HG03442 (cell line): ENCODE measurements around the gene ZNF530.

Source experiments
- ATAC-seq: cut with Tn5 transposase; IDR thresholded peaks from one replicate; pipeline ENCODE4 v1.9.1; 2021; ENCODE audit warnings: mild to moderate bottlenecking, moderate library complexity; ENCODE audit not compliant: unreplicated experiment

The ZNF530 gene

DNA sequence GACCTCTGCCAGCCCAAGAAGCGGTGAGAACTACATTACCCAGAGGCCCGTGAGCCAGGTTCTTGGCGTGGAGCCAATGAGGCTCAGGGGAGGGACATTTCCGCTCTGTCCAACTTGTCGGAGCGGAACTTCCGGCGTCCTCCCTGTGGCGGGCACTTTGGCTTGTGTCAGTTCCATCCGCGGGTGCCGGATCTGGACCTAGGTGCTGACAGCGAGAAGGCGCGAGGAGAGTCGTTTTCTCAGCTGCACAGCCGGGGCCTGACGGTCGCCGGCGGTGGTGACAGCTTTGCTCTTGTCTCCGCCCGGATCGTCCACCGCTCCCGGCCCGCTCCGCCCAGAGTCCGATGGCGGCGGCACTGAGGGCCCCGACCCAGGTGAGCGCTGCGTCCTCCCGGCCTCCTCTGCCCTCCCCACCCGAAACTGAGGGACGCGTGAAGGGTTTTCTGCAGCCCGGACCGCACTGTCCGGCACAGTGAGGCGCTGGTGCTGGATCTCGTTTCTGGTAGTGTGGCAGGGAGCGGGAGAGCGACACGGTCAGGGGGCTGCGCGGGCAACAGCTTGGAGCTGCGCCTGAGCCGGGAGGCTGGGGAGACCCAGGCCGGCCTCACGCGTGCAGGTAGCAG, at the start of gene ZNF530:
Gene ZNF530, plus strand, starts transcription at position 125 of the 623 bp plus-strand sequence. CDS start 4,461 bp downstream, outside the sequence.
- peak; percentile 96 for ATAC-seq

DNA sequence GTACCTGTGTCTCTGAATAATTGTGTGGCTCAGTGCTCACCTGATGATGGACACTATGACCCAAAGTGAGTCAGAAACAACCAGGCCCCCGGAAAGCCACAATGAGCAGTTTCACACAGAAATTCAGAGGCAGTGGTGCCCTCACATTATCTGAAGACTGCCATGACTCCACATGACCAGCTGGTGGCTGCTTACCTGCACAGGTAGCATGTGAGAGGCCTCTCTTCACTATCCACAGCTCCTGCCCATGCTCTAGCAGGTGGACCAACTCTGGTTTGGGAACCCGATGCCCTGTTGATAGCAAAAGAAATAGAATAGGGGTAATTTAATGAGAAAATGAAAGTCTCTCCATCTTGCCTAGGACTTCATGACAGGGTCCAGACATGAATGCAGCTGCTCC, 47.3 kb upstream of the ZNF530 start:
- no peak for ATAC-seq

DNA sequence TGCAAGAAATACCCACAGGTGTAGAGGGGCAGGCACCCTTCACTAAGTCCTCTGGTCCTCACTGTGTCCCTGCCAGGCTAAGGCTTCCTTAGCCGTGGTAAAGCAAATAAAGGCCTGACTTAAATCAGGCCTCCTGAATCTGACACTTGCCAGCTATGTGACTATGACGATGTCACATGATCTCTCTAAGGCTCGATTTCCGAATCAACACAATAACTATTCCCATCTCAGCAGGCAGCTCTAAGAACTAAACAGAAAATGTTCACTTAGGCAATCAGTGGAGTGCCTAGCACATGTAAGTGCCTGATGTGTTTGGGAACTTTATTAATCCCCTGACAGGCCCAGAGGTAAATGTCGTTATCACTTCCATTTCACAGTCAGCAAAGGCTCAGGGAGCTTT, 42.0 kb upstream of the ZNF530 start:
- ATAC-seq = no peak

DNA sequence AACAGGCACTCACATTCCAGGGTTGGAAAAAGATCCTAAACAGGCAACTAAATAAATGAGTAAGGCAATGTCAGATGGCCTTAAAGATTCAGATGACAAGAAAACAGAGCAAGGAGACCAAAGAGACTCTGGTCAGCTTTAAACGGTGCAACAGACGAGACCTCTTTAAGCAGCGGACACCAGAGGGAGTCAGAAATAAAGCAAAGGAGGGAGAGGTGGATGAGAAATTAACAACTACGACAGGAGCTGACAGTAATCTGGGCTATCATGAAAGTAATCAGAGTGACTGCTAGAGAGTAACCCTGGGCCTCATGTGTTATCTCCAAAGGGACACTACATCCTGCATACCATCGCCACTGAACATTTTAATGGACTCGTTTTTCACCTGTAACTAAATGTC, 41.2 kb upstream of the ZNF530 start:
- ATAC-seq = no peak

DNA sequence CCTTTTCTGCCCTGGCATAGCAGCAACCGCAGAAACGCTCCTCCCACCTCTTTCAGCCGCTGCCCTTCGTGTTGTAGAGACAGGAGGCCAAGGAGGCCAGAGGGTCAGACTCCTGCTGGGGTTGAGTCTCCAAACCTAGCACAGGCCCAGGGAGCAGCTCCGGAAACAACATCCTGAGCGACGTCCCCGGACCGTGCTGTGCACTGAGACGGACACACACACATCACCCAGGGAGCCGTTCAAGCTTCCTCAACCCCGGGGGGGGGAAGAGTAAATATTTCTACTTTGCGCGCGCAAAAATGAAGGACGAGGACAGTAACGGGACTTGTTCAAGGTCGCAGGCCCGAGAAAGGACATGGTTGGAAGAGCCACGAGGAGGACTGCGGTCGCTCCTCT, 40.7 kb upstream of the ZNF530 start:
- ATAC-seq = no peak

DNA sequence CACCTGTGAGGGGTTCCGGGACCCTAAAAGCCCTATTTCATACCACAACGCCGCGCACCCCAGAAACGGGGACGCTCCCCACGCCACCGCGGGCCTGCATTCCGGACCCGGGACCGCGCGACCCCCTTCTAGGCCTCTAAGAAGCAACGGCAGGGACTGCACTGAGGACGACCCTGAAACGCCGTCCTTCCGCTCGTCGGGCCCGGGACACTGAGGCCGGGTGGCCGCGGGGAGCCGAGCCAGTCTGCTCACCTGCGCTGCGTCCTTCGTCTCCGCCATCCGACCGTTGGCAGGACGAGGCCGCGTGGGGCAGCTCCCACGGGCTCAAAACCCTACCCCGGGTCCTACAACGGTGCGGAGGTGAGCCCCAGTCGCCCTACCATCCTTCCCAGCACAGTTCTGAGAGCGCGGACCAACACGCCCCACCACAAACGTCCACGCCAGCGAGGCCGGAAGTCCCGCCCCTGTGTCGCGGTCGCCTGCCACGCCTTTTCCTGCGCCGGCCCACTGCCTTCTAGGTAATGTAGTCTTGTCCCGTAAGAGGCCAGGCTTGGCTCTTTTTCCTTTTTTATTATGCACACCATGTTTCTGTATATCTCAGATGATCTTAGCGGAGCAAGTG, 40.2 kb upstream of the ZNF530 start, which contains the start of gene ZNF550:
Gene ZNF550, minus strand, starts transcription at position 460 of the 622 bp plus-strand sequence. Its CDS starts 181 bp downstream, at position 279.
- ATAC-seq = peak; percentile 95

DNA sequence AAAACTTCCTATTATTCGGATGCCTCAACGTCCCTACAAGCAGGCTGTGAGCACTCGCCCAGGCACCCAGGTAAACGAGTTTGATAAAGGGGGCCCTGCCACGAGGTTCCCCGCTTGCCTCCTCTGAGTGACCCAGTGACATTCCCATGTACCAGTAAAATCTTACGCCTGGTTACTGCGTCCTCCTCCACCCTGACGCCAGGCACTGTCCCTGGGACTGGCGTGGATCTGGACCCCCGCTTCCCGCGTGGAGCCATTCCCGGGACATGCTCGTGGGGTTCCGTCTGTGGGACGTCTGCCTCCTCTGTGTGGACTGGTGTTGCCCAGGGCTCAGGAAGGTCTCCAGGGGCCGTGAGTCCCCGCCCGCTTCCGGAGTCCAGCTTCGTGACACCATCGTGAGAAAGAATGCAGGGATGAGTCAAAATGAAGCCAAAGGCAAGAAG, 39.6 kb upstream of the ZNF530 start:
- no peak for ATAC-seq

DNA sequence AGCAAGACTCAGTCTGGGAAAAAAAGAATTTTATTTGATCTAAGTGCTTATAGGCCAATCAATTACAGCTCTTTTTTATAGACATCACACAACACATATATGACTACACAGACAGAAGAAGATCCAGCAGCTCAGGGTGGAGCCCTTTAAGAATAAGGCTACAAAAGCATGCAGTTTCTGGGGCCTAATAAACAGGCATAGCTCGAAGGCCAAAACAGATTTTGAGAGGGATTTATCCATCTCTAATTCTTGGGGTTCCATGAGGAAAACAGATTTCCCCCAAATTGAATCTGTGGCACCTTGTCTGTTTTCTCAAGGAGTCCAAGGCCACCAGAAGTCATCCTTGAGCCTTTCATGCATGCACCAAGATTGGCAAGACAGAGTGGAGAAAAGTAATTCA, 36.1 kb upstream of the ZNF530 start:
- no peak for ATAC-seq

DNA sequence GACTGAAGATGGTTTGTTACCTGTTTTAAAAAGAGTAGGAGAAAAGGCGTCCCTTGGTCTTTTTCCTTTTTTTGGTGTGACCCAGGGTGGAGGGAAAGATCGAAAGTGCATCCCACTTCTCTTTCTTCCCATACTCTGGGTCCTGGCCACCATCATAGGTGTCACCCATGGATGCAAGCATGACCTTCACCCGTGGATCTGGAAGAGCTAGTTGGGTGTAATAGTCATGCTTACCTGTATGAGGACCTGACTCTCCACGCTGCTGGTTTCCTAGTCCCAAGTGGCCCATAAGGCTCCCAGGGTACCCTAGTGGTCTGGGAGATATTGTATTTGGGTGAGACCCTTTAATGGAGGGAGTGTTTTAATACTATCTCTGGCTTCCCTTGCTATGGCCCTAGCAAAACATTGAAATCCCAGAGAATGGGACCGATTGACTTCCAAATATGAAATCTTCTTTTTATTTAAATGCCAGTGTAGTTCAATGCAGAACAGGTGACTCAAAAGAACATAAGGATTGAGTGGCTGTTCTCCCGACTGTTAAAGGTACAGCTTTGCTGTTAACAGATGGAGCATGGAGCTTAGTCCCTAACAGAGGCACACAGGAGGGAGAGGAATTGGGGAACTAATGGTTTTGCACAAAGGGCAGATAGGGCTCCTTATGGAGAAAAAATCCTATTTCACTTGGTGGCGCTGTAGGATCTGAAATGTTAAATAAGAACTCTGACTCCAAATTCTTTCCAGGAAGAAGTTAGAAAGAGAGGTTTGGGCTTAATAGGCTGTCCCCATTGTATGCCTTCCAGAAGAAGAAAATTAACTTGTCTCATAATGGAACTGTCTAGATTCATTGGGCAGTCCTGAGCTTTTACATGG, 33.1 kb upstream of the ZNF530 start:
- no peak for ATAC-seq

DNA sequence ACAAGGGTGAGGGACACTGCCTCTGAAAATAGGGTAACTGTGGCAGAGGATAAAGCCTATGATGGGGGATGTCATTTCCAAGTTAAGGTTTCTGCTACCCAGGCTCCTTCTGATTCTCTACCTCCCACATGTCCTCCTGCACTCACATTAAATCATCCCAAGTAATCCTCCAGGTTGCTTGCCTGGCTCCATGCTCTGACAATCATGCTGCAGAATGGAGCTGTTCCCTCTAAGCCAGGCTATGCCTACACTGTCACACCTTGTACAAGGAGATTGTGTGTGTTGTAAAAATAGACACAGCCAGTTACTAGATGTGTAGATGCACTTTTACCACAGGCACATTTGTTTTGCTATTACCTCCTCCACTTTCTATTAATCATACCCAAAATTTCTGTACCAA, 29.0 kb upstream of the ZNF530 start:
- no peak for ATAC-seq

DNA sequence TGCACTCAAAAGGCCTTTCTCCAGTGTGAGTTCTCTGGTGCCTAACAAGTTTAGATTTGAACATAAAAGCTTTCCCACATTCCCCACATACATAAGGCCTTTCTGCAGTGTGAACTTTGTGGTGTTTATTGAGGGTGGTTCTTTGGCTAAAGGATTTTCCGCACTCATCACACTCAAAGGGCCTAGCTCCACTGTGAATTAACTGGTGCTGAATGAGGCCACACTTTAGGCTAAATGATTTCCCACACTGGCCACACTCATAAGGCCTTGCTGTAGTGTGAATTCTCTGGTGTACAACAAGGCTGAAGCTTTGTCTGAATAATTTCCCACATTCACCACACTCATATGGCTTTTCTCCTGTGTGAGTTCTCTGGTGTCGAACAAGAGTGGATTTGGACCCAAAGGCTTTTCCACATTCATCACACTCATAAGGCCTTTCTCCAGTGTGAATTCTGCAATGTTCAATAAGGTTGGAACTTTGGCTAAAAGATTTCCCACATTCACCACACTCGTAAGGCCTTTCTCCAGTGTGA, 27.2 kb upstream of the ZNF530 start:
- no peak for ATAC-seq

DNA sequence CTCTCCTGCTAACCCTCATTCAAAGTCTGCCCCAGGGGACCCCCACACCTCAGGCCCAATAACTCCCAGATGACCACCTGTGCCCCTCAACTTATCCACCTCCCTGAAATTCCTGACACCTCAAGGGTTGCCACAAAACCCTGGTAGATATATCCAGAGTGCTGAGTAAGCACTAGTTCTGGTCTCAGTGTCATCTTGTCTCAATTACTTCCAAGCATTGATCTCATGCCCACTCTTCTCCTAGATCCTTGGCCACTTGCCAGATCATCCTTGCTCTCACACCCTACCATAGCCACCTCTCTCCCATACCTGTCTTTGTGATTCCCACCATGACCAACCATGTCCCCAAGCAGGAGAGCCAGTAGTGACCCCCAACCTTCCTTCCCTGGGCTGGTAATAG, 23.0 kb upstream of the ZNF530 start:
- no peak for ATAC-seq

DNA sequence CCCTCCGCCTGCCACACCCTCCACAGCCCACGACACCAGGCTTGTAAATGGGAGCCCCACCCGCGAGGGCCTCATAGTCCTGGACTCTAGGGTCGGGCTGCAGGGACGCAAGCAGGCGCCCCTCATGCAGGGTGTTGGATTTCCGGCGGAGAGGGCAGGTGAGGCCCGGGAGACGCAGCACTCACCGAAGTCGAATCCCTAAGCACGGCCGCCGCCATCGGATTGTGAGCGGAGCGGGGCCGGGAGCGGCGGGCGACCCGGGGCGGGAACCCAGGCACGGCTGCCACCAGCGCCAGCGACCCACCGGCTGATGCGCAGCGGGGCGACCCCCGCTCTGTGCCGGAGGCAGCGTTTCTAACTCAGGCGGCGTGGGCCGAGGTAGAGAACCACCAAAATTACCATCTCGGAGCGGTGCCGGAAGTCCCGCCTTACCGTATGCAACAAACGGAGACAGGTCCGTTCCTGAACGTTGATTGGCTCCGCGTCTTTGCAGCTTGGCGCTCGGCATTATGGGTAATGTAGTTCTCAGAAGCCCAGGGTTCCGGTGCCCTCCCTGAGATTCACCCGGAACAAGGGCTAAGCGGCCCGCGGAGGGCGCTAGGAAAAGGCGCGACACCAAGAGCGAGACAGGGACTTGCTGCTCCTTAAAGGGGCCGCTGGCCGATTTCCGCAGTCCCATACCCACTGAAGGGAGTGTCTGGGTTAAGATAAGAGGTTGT, 21.0 kb upstream of the ZNF530 start, which contains the start of gene ZNF416:
Gene ZNF416, minus strand, starts transcription at position 425 of the 719 bp plus-strand sequence. Its CDS starts 207 bp downstream, at position 218.
- ATAC-seq = peak; percentile 87

DNA sequence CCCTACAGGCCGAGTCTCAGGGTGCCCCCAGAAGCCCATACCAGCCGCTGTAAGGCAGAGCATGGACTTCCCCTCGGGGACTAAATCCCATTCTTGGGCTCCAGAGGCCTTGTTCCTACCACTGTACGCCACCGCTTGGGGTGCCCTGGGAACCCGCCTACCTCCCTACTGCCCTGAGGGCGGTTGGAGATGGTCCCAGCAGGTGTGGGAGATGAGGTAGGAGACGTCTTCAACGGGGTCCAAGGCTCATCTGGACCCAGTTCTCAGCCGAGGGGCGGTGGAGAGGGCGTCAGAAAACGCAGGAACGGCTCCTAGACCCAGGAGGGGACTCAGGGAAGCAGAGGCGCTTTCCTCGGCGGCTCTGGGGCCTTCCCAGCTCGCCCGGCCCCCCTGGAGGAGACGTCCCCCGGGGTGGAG, 16.6 kb upstream of the ZNF530 start:
- ATAC-seq = no peak

DNA sequence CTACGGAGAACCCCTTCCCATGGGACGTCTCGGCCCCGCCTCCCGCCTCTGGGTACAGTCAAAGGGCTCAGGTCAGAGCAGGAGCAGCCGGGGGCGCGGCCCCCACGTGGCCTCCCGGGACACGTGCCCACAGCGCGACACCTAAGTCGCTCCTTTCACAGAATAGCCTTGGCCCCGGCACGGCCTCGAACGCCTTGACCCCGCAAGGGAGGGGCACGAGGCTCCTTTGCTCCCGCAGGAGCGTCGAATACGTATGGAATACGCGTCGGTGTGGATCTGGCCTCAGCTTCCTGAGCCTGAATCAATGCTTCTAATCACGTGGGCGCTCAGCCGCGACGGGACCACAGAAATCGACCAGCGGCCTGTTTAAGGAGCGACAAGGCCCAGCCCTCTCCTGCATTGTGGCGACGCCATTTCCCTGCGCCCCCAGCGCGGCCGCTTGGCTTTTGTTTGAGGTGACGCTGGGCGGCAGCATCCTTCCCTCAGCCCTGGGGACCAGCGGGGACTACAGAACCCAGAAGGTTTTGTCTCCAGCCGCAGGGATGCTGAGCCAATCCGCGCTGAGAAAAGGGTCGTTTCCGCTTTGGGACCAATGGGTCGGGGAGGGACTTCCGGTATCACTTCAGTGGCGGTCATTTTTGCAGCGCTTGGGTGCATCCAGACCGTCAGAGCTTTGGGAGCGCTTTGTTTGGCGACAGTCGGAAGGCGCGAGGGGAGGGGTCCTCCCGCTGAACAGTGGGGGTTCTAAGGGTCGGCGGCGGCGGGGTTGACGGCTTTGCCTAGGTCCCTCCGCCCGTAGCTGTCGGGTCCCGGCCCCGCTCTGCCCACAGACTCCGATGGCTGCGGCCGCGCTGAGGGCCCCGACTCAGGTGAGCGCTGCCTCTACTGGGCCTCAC, 15.9 kb upstream of the ZNF530 start, which contains the start of gene ZIK1:
Gene ZIK1, plus strand, starts transcription at position 625 of the 896 bp plus-strand sequence. Its CDS starts 212 bp downstream, at position 837.
- ATAC-seq = peak; percentile 79

DNA sequence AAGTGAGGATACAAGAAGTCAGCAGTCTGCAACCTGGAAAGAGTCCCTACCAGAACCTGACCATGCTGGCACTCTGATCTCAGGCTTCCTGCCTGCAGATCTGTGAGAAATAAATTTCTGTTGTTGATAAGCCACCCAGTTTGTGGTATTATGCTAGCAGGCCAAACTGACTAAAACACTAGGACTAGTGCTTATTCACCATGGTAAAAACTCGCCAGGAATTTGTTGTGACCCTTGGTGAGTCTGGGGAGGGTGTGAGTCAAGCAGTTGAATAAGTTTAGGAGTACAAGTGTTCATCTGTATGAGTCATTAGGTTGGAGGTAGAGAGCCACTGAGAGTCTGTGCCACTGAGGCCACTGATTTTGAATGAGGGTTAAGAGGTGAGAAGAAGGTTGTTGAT, 12.2 kb upstream of the ZNF530 start:
- ATAC-seq = no peak

DNA sequence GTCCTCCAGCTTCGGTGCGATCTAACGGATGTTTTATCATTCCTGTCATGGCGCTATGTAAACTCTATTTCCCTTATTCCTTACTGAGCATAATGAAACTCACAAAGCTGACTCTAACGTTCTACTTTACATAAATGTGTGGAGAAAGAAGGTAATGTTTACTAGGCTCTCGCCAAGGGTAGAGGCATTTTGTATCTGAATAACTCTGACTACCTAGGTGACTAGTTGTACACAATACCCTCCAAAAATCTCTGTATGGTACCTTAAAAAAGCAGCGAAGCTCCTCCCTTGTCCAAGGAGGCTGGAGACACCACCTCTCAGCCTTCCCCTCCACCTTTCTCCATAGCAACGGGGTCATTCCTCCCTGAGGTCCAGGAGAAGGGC, 316 bp upstream of the ZNF530 start:
- peak; percentile 21 for ATAC-seq

DNA sequence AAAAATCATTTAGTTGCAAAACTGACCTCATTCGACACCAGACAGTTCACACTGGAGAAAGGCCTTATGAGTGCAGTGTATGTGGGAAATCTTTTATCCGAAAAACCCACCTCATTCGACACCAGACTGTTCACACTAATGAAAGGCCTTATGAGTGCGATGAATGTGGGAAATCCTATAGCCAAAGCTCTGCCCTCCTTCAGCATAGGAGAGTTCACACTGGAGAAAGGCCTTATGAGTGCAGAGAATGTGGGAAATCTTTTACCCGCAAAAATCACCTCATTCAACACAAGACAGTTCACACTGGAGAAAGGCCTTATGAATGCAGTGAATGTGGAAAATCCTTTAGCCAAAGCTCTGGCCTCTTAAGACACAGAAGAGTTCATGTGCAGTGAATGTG, 7.2 kb downstream of the ZNF530 start:
- no peak for ATAC-seq

DNA sequence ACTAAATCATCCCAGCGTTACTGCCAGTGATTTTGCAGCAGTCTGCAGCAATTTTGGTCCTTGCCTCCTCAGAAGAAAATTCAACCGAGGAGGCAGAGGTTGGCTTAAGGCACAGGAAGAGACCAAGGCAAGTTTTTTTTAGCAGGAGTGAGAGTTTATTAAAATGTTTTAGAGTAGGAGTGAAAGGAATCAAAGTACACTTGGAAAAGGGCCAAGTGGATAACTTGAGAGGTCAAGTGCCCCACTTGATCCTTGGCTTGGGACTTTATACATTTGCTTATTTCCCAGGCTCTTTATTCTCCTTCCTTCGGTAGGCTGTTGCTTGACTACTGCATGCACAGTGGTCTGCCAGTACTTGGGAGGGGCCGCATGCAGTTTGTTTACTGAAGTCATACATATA, 11.4 kb downstream of the ZNF530 start:
- no peak for ATAC-seq
